Caco-2 (cell line): Measurements from ENCODE around the gene PTK7. TPM values are rescaled to one million over a fixed set of nuclear protein-coding genes. Genes with fewer than 3 reads are reported as not detected.

Experiments
- Bru-seq: library from RNA; stranded (reverse); fragments of 400-500 nt; gene quantifications from one replicate; lab custom pipeline; 2021; lab: Mats Ljungman, UMichigan
- BruChase-seq, 2 experiments: library from RNA; stranded (reverse); fragments of 400-500 nt; gene quantifications; one replicate each; lab custom pipeline; 2021; lab: Mats Ljungman, UMichigan
- BruUV-seq: library from RNA; stranded (reverse); fragments of 400-500 nt; replicated peaks from 2 replicates; lab custom pipeline; 2021; lab: Mats Ljungman, UMichigan
- CTCF ChIA-PET: fragments of 300-600 bp; sonication (Branson Sonifier 250); formaldehyde crosslinking; loops from one replicate; lab custom pipeline; 2022; ENCODE audit warnings: antibody characterized with exemption; lab: Charles Lee
- POLR2A ChIA-PET: fragments of 300-600 bp; sonication (Branson Sonifier 250); formaldehyde crosslinking; loops from one replicate; lab custom pipeline; 2022; ENCODE audit warnings: antibody characterized with exemption; lab: Charles Lee
- DNase-seq, 2 experiments: peaks; one replicate each; pipeline versions ENCODE4 v3.0.0 to v3.0.0-alpha.2; 2020 to 2022
- H3K27me3 ChIP-seq: replicated peaks from 2 replicates; pipeline ENCODE4 v1.6.0; 2011; ENCODE audit warnings: low read length; ENCODE audit not compliant: control insufficient read depth, insufficient read depth
- H3K36me3 ChIP-seq: 2 replicates; pipeline ENCODE4 v1.5.1; 2011; ENCODE audit warnings: low read length; ENCODE audit not compliant: control insufficient read depth, insufficient read depth
- H3K4me1 ChIP-seq: fragments of 250-450 bp; sonication (Bioruptor Pico); 2 replicates; pipeline ENCODE4 v1.5.1; 2020; ENCODE audit warnings: mild to moderate bottlenecking
- H3K4me3 ChIP-seq: 2 replicates; pipeline ENCODE4 v1.5.1; 2011; ENCODE audit warnings: low read depth, mild to moderate bottlenecking, control low read depth, low read length
- H3K9me3 ChIP-seq: fragments of 250-450 bp; sonication (Bioruptor Pico); 2 replicates; pipeline ENCODE4 v1.5.1; 2020; ENCODE audit warnings: mild to moderate bottlenecking, moderate library complexity
- H3K27ac Mint-ChIP-seq: one replicate; pipeline ENCODE4 v1.8.0; 2022; ENCODE audit warnings: mixed read lengths; ENCODE audit not compliant: unreplicated experiment
- H3K27me3 Mint-ChIP-seq: one replicate; pipeline ENCODE4 v1.8.0; 2022; ENCODE audit warnings: mixed read lengths; ENCODE audit not compliant: insufficient read depth, unreplicated experiment
- H3K36me3 Mint-ChIP-seq: one replicate; pipeline ENCODE4 v1.8.0; 2022; ENCODE audit warnings: mild to moderate bottlenecking, mixed read lengths; ENCODE audit not compliant: insufficient read depth, unreplicated experiment
- H3K4me1 Mint-ChIP-seq: one replicate; pipeline ENCODE4 v1.8.0; 2022; ENCODE audit warnings: low read depth, mixed read lengths; ENCODE audit not compliant: unreplicated experiment
- H3K4me3 Mint-ChIP-seq: one replicate; pipeline ENCODE4 v1.8.0; 2022; ENCODE audit warnings: mild to moderate bottlenecking, moderate library complexity, mixed read lengths; ENCODE audit not compliant: unreplicated experiment
- H3K9me3 Mint-ChIP-seq: one replicate; pipeline ENCODE4 v1.8.0; 2022; ENCODE audit warnings: mixed read lengths; ENCODE audit not compliant: unreplicated experiment
- CTCF ChIP-seq, 2 experiments: fragments of 200-600 bp in 1 of 2; IDR thresholded peaks; 1 replicate in 1 of 2; 2 replicates in 1 of 2; pipeline versions ENCODE4 v1.5.1 to v1.8.0; 2011 to 2022; ENCODE audit warnings: antibody characterized with exemption in 1 of 2, control low read depth in 1 of 2, inconsistent platforms in 1 of 2, low read depth in 1 of 2, low read length in 1 of 2, mild to moderate bottlenecking in 1 of 2, moderate library complexity in 1 of 2; ENCODE audit not compliant: insufficient read depth in 1 of 2, severe bottlenecking in 1 of 2, unreplicated experiment in 1 of 2
- intact Hi-C: fragments of 100-400 bp; cut with micrococcal nuclease; formaldehyde crosslinking; loops from one replicate; pipeline ENCODE4 v1.10.0; 2022; ENCODE audit not compliant: unreplicated experiment
- long read RNA-seq: library from polyadenylated mRNA; stranded (forward); transcript quantifications from one replicate; pipeline ENCODE4 v2.0.0, GENCODE V29; 2022
- total RNA-seq: library from RNA; stranded (reverse); gene quantifications from 2 replicates; pipeline ENCODE4 v1.2.3, GENCODE V29; 2022

Gene PTK7
- 175 and 180 TPM in 2 replicates for total RNA-seq
- percentile 72 among the genes with signal in this experiment for Bru-seq, nascent RNA
- percentile 73 among the genes with signal in this experiment for BruChase-seq, experiment 1, labeled RNA remaining after a 2-hour chase
- BruChase-seq, experiment 2, labeled RNA remaining after a 6-hour chase, result percentile 77 among the genes with signal in this experiment
- long read RNA-seq, full-length matches to known transcripts, result 35 of 55 reads
- long read RNA-seq, partial matches to known transcripts, result 10 of 55 reads
- long read RNA-seq, other reads (novel, unspliced or antisense), result 10 of 55 reads

- Histone ChIP-seq H3K4me1 (peaks cover 21% of the 10 kb centered on the region; the same call in 1 of the 2 replicates), H3K9me3 (no peaks in the 10 kb centered on the region), H3K27me3 (no peaks in the 10 kb centered on the region), H3K36me3 (peaks cover 2% of the 10 kb centered on the region; the same call in 1 of the 2 replicates), H3K4me3 (peak within 1 kb of the TSS; percentile 95)
- intact Hi-C loops, result loop anchor here (2.0 kb wide), 1 partner anchor 15 kb away; no protein-coding TSS in a partner anchor
- Mint-ChIP-seq H3K9me3 (no peaks in the 10 kb centered on the region), H3K4me3 (peak within 1 kb of the TSS; percentile 78), H3K27ac (peak within 1 kb of the TSS; percentile 16), H3K4me1 (peaks cover 10% of the 10 kb centered on the region), H3K36me3 (peaks cover 15% of the 10 kb centered on the region), H3K27me3 (no peaks in the 10 kb centered on the region)
- POLR2A ChIA-PET, result interaction anchor here (0.5 to 1.6 kb wide), 10 partner anchors 14 to 294 kb away, joined by 3 to 17 read pairs (median 6); partner anchors contain the start of genes BICRAL, CUL7, CUL9 and KLC4
- CTCF ChIA-PET, result interaction anchor here (0.6 to 1.2 kb wide), 2 partner anchors 21 to 68 kb away, joined by 3 to 8 read pairs; no protein-coding TSS in a partner anchor
- no peak for TF ChIP-seq CTCF (IDR thresholded peaks at IDR 0.05; ENCODE audit: insufficient read depth in 1 of 2, low read depth in 1 of 2, low read length in 1 of 2, severe bottlenecking in 1 of 2, unreplicated experiment in 1 of 2)
- no TSS peak for BruUV-seq
- DNase-seq, result peak; percentile 78 to 87
Observed at GRCh38 chr6:43075670-43076463, at the start of gene PTK7. TSS of gene PTK7 (plus strand) at chr6:43076314. CDS start at chr6:43076489, 175 bp downstream.

- H3K27ac Mint-ChIP-seq, result no peak overlapping the region
- H3K36me3 Mint-ChIP-seq, result peaks cover 88% of the 10 kb centered on the region
- ChIA-PET CTCF (no interaction called here), POLR2A (interaction anchor here (0.6 kb wide), 1 partner anchor 32 kb away, joined by 4 read pairs; no protein-coding TSS in a partner anchor)
- no peak overlapping the region for H3K4me3 Mint-ChIP-seq
- H3K27me3 Mint-ChIP-seq, result no peaks in the 10 kb centered on the region
- no peak for TF ChIP-seq CTCF (IDR thresholded peaks at IDR 0.05; ENCODE audit: insufficient read depth in 1 of 2, low read depth in 1 of 2, low read length in 1 of 2, severe bottlenecking in 1 of 2, unreplicated experiment in 1 of 2)
- H3K9me3 ChIP-seq, result no peaks in the 10 kb centered on the region
- H3K4me1 Mint-ChIP-seq, result no peaks in the 10 kb centered on the region
- H3K9me3 Mint-ChIP-seq, result no peaks in the 10 kb centered on the region
- peaks cover 3% of the 10 kb centered on the region; the same call in 1 of the 2 replicates for H3K36me3 ChIP-seq
- no peak for DNase-seq
- H3K27me3 ChIP-seq, result no peaks in the 10 kb centered on the region
- no TSS peak for BruUV-seq
- intact Hi-C loops, result no loop called here
- H3K4me1 ChIP-seq, result 0 out of 2 replicates have a peak, but pooled peaks cover 3% of the 10 kb centered on the region
- no peak overlapping the region for H3K4me3 ChIP-seq
Observed at GRCh38 chr6:43026365-43026764, 49.7 kb upstream of the PTK7 start.

GRCh38 chr6:43029120-43029519, 47.0 kb upstream of the PTK7 start:
- Mint-ChIP-seq H3K36me3 (peaks cover 96% of the 10 kb centered on the region), H3K4me1 (no peaks in the 10 kb centered on the region), H3K9me3 (no peaks in the 10 kb centered on the region), H3K4me3 (no peak overlapping the region), H3K27me3 (no peaks in the 10 kb centered on the region), H3K27ac (no peak overlapping the region)
- intact Hi-C loops, result no loop called here
- POLR2A ChIA-PET, result interaction anchor here (0.6 to 1.1 kb wide), 3 partner anchors 15 to 119 kb away, joined by 3 read pairs; partner anchors contain the start of genes KLC4, KLHDC3 and MRPL2
- CTCF ChIA-PET, result no interaction called here
- BruUV-seq, result no TSS peak
- Histone ChIP-seq H3K9me3 (no peaks in the 10 kb centered on the region), H3K36me3 (peaks cover 4% of the 10 kb centered on the region), H3K4me1 (no peaks in the 10 kb centered on the region), H3K27me3 (no peaks in the 10 kb centered on the region), H3K4me3 (no peak overlapping the region)
- no peak for DNase-seq
- TF ChIP-seq CTCF (IDR thresholded peaks at IDR 0.05; ENCODE audit: insufficient read depth in 1 of 2, low read depth in 1 of 2, low read length in 1 of 2, severe bottlenecking in 1 of 2, unreplicated experiment in 1 of 2), result no peak
